HEK293T (cell line): ENCODE data around the gene SPACA9.

Experiments
- BHLHE40 ChIP-seq: fragments of 450-650 bp; IDR thresholded peaks from 2 replicates; pipeline ENCODE4 v1.6.1; 2016; ENCODE audit warnings: mild to moderate bottlenecking, moderate library complexity, borderline replicate concordance
- ELF4 ChIP-seq: fragments of 450-650 bp; IDR thresholded peaks from 2 replicates; pipeline ENCODE4 v1.6.1; 2017; ENCODE audit warnings: antibody characterized with exemption
- FOXA1 ChIP-seq: fragments of 450-650 bp; IDR thresholded peaks from 2 replicates; pipeline ENCODE4 v1.6.1; 2016; ENCODE audit warnings: mild to moderate bottlenecking
- FOXM1 ChIP-seq: fragments of 450-650 bp; IDR thresholded peaks from 2 replicates; pipeline ENCODE4 v1.6.1; 2017; ENCODE audit warnings: mild to moderate bottlenecking, borderline replicate concordance
- HDGF ChIP-seq: fragments of 450-650 bp; IDR thresholded peaks from 2 replicates; pipeline ENCODE4 v1.6.1; 2017; ENCODE audit warnings: antibody characterized with exemption, borderline replicate concordance
- L3MBTL2 ChIP-seq: fragments of 450-650 bp; conservative IDR thresholded peaks from 2 replicates; pipeline ENCODE4 v1.6.1; 2016; ENCODE audit warnings: mild to moderate bottlenecking
- SP1 ChIP-seq: fragments of 450-650 bp; IDR thresholded peaks from 2 replicates; pipeline ENCODE4 v1.6.1; 2017
- SUZ12 ChIP-seq: fragments of 450-650 bp; IDR thresholded peaks from 2 replicates; pipeline ENCODE4 v1.6.1; 2016; ENCODE audit warnings: mild to moderate bottlenecking
- ZNF384 ChIP-seq: fragments of 450-650 bp; IDR thresholded peaks from 2 replicates; pipeline ENCODE4 v1.6.1; 2016

GRCh38 chr9:132833550-132834121 lies 45.1 kb upstream of the SPACA9 start:
- TF ChIP-seq BHLHE40 (no peak), FOXA1 (no peak), FOXM1 (no peak), SP1 (no peak), L3MBTL2 (no peak), SUZ12 (no peak), ZNF384 (no peak), HDGF (no peak), ELF4 (no peak)
